ENCODE data around the gene OR10D3.

DNA sequence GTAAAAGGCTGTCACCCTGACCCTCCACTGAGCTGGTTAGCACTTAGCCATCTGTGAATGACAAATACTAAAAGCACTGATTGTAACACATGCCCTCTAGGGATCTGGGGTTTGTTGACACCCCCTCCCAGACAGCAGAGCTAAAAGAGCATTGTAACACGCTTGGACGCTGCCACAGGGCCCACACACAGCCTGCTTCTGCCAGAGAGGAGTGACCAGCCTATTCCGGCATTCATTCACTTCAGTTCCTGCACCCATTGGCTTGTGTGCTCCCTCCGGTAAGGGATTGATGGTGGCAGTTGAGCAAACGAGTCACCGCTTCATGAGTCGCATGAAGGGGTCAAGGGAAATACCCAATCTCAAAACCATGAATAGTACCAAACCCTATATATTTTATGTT, 15.8 kb downstream of the OR10D3 start:
- TF ChIP-seq, protein P1, sequence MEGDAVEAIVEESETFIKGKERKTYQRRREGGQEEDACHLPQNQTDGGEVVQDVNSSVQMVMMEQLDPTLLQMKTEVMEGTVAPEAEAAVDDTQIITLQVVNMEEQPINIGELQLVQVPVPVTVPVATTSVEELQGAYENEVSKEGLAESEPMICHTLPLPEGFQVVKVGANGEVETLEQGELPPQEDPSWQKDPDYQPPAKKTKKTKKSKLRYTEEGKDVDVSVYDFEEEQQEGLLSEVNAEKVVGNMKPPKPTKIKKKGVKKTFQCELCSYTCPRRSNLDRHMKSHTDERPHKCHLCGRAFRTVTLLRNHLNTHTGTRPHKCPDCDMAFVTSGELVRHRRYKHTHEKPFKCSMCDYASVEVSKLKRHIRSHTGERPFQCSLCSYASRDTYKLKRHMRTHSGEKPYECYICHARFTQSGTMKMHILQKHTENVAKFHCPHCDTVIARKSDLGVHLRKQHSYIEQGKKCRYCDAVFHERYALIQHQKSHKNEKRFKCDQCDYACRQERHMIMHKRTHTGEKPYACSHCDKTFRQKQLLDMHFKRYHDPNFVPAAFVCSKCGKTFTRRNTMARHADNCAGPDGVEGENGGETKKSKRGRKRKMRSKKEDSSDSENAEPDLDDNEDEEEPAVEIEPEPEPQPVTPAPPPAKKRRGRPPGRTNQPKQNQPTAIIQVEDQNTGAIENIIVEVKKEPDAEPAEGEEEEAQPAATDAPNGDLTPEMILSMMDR (IDR thresholded peaks at IDR 0.05; ENCODE audit: borderline replicate concordance, extremely low read depth, low read length, poor library complexity, severe bottlenecking) = no peak
- TF ChIP-seq EZH2 (IDR thresholded peaks at IDR 0.05; ENCODE audit: borderline replicate concordance, low read depth, low read length, severe bottlenecking) = no peak

Measured in DND-41 (cell line).